Heart left ventricle (tissue), 16 donors: ENCODE results near the gene CRISPLD2. TPM values are rescaled to one million over a fixed set of nuclear protein-coding genes. Genes with fewer than 3 reads are reported as not detected.

Experiments
- ATAC-seq, 4 donors: fragments of 200-7000 bp; cut with Tn5 transposase; one replicate each; pipeline ENCODE4 v1.9.1; 2020 to 2022; ENCODE audit warnings: moderate library complexity in 4 of 4, mild to moderate bottlenecking in 3 of 4, moderate number of reproducible peaks in 1 of 4
- DNase-seq, 5 donors: peaks; one replicate each; pipeline ENCODE4 v3.0.0-alpha.2; 2020
- H3K27ac ChIP-seq, 12 donors: fragments of 200-600 bp; sonication (generic) in 4 of 12; one replicate each; pipeline versions ENCODE4 v1.5.0 to v1.8.0; 2016 to 2022; ENCODE audit warnings: mild to moderate bottlenecking in 2 of 12
- H3K27me3 ChIP-seq, 9 donors: fragments of 200-600 bp; sonication (generic) in 2 of 9; one replicate each; pipeline versions ENCODE4 v1.5.1 to v1.8.0; 2016 to 2022; ENCODE audit warnings: mild to moderate bottlenecking in 3 of 9
- H3K36me3 ChIP-seq, 9 donors: fragments of 200-600 bp; sonication (generic) in 2 of 9; one replicate each; pipeline versions ENCODE4 v1.5.0 to v1.8.0; 2018 to 2022; ENCODE audit warnings: mild to moderate bottlenecking in 2 of 9
- H3K4me1 ChIP-seq, 12 donors: fragments of 200-600 bp; sonication (generic) in 4 of 12; one replicate each; pipeline versions ENCODE4 v1.5.0 to v1.8.0; 2016 to 2022; ENCODE audit warnings: mild to moderate bottlenecking in 3 of 12
- H3K4me3 ChIP-seq, 12 donors: fragments of 200-600 bp; sonication (generic) in 4 of 12; one replicate each; pipeline versions ENCODE4 v1.5.0 to v1.8.0; 2017 to 2022; ENCODE audit warnings: mild to moderate bottlenecking in 9 of 12, moderate library complexity in 4 of 12
- H3K9me3 ChIP-seq, 12 donors: fragments of 200-600 bp; sonication (generic) in 4 of 12; one replicate each; pipeline versions ENCODE4 v1.5.0 to v1.8.0; 2016 to 2022; ENCODE audit warnings: mild to moderate bottlenecking in 1 of 12
- CTCF ChIP-seq, 12 donors: fragments of 200-600 bp; sonication (generic) in 4 of 12; IDR thresholded peaks; one replicate each; pipeline versions ENCODE4 v1.5.0 to v1.8.0; 2018 to 2022; ENCODE audit warnings: antibody characterized with exemption in 12 of 12, mild to moderate bottlenecking in 5 of 12
- POLR2A ChIP-seq, 2 donors: fragments of 450-650 bp; IDR thresholded peaks; one replicate each; pipeline ENCODE4 v1.6.1; 2017; ENCODE audit warnings: antibody characterized with exemption in 2 of 2, mild to moderate bottlenecking in 2 of 2, moderate library complexity in 2 of 2
- WGBS, 4 donors: extraction: QIAGEN DNeasy Blood & Tissue Kit in 2 of 4; methylation state at CpG; one replicate each; pipeline versions ENCODE4 v1.1.5 to v1.1.7; 2013 to 2018; 5-methylcytosine and 5-hydroxymethylcytosine counted together
- intact Hi-C, 10 donors: fragments of 100-400 bp; cut with DNase I; formaldehyde crosslinking; loops; one replicate each; pipeline versions ENCODE4 v1.11.1 to v1.14.2; 2022
- polyA plus RNA-seq, 2 donors: library from polyadenylated mRNA; stranded (reverse); fragments of 200-250 nt; gene quantifications; one replicate each; pipeline ENCODE4 v1.2.3, GENCODE V29; 2013
- total RNA-seq, 9 donors: library from RNA; depleted of rRNA in 2 of 9; stranded (reverse); fragments of >200 nt in 2 of 9; fragmentation: NEBNext Ultra II Directional in 3 of 9; extraction: Animal tissue kit (Norgen Biotek cat#: 25700) in 3 of 9; gene quantifications; one replicate each; pipeline versions ENCODE4 v1.1.0 to v1.2.4, GENCODE V29; 2016 to 2023
- donor health status: ischemic (EF 13 %, LVEDD 7.1; RV severe dilation, severe dysfunction).
- donor health status: healthy with polysubstance abuse.
- donor health status: DM: no; HTN: yes; CAD: no.
- donor health status: DM: no; HTN: no; CAD: no.
- donor health status: ischemic (EF 25% LVEDD 6.9; RV normal size, moderate dysfunction).
- donor health status: ischemic (EF 25% LVEDD 5.7; RV mildly dilated, moderate dysfunction).
- donor health status: healthy.
- donor health status: DM: yes; HTN: yes; CAD: no.
- donor health status: ischemic (EF 35%, LVEDD 5.7; RV mildly dilated, moderate dysfunction).
- donor health status: nonischemic (EF 11% LVEDD 7.7; RV severe dilation, severe dysfunction).
- donor health status: DM: yes; HTN: yes; CAD: no.
- donor health status: PGD.
- donor health status: ischemic (EF 29% LVEDD 5.4; RV normal size, mild dysfunction).
- donor health status: nonischemic (EF 23%, LVEDD 6.1; RV moderate dilation, normal function).

The CRISPLD2 gene
- total and polyA plus RNA-seq, 11 donors, result 8.0 to 153 (median 12.9) TPM

DNA sequence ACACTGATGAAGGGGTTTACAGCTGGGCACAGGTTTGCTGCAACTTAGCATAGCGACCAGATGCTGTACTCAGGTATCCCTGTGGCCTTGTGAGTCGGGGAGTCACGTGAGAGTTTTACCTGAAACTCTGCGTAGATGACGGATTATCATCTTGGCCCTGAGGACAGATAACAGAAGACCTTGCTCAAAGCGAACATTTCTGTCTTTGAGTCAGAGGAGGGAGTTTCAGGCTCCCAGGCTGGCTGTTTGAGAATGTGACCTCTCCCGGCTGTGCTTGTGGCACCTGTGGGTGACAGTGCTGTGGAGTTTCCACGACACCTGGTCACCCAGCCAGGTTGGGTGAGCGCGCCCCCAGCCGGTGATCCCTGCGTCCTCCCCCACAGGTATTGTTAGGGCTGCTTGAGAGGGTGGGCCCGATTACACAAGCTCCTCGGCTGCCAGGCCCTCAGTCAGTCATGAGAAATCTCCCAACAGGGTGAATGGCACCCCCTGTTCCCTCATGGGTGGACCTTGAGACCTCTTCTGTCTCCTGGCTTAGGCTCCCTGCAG is 44.4 kb upstream of the CRISPLD2 start:
- no peak overlapping the region for H3K4me3 ChIP-seq
- peak overlapping the region in 1 of 12 donors; percentile 59 for H3K27ac ChIP-seq
- intact Hi-C loops, result no loop called here
- DNase-seq, result no peak
- no peaks in the 10 kb centered on the region for H3K4me1 ChIP-seq
- 90 to 95% (median 94%) methylated on average over 14 of the region's 14 CpGs for WGBS, 4 donors
- no peak for TF ChIP-seq POLR2A (IDR thresholded peaks at IDR 0.05)
- TF ChIP-seq CTCF (IDR thresholded peaks at IDR 0.05), result no peak
- H3K36me3 ChIP-seq, result peaks cover 0 to 98% (median 88%) of the 10 kb centered on the region in 9 donors
- no peak for ATAC-seq
- no peaks in the 10 kb centered on the region for H3K27me3 ChIP-seq
- no peaks in the 10 kb centered on the region for H3K9me3 ChIP-seq

DNA sequence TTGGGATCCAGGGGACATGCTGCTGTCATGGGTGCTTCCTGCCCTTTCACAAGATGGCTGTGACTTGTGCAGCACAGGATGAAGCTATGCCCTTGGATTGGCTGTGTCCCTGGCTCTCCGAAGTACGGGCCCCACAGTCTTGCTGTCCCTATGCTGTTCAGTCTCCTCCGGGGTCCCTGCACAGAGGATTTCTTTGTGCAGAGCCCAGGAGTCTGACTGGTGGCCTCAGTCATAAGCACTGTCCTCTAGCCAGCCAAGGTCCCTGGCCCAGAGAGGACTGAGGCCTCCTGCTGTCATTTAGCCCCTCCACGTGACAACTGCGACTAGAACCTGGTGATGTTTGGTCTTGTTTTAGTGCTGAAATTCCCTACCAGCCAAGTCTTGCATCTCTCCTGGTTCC is 42.4 kb upstream of the CRISPLD2 start:
- Histone ChIP-seq H3K9me3 (no peaks in the 10 kb centered on the region), H3K36me3 (peaks cover 0 to 79% (median 74%) of the 10 kb centered on the region in 9 donors), H3K27ac (no peak overlapping the region), H3K27me3 (no peaks in the 10 kb centered on the region), H3K4me1 (no peaks in the 10 kb centered on the region), H3K4me3 (no peak overlapping the region)
- DNase-seq (no peak), ATAC-seq (no peak)
- 92 to 97% (median 95%) methylated on average over 5 of the region's 5 CpGs for WGBS, 4 donors
- TF ChIP-seq POLR2A (IDR thresholded peaks at IDR 0.05), result no peak
- TF ChIP-seq CTCF (IDR thresholded peaks at IDR 0.05), result no peak
- intact Hi-C loops, result no loop called here

DNA sequence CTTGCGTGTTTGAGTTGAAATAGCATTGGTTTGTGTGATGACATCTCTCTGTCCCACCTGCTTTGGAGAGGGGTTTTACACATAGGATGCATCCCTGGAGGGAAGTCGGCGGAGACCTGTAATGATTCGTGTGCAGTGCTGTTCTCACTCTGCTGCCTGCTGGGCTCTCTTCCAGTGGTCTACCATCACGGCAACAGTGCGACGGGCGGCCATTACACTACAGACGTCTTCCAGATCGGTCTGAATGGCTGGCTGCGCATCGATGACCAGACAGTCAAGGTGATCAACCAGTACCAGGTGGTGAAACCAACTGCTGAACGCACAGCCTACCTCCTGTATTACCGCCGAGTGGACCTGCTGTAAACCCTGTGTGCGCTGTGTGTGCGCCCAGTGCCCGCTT is 41.1 kb upstream of the CRISPLD2 start:
- H3K36me3 ChIP-seq, result peaks cover 0 to 67% (median 62%) of the 10 kb centered on the region in 9 donors
- no peak for ATAC-seq
- H3K9me3 ChIP-seq, result no peaks in the 10 kb centered on the region
- WGBS, 4 donors, result 94 to 98% (median 98%) methylated on average over 16 to 18 of the region's 18 CpGs
- intact Hi-C loops, result no loop called here
- DNase-seq, result no peak
- TF ChIP-seq POLR2A (IDR thresholded peaks at IDR 0.05) (no peak), CTCF (IDR thresholded peaks at IDR 0.05) (no peak)
- no peaks in the 10 kb centered on the region for H3K27me3 ChIP-seq
- no peak overlapping the region for H3K4me3 ChIP-seq
- H3K4me1 ChIP-seq, result no peaks in the 10 kb centered on the region
- H3K27ac ChIP-seq, result no peak overlapping the region

GRCh38 chr16:84780063-84780462 is 39.7 kb upstream of the CRISPLD2 start:
- no peaks in the 10 kb centered on the region for H3K27me3 ChIP-seq
- no peak overlapping the region for H3K27ac ChIP-seq
- intact Hi-C loops, result no loop called here
- no peaks in the 10 kb centered on the region for H3K4me1 ChIP-seq
- no peaks in the 10 kb centered on the region for H3K9me3 ChIP-seq
- WGBS, 4 donors, result 93 to 98% (median 97%) methylated on average over 11 of the region's 11 CpGs
- no peak overlapping the region for H3K4me3 ChIP-seq
- DNase-seq (no peak), ATAC-seq (no peak)
- no peak for TF ChIP-seq POLR2A (IDR thresholded peaks at IDR 0.05)
- TF ChIP-seq CTCF (IDR thresholded peaks at IDR 0.05), result no peak
- peaks cover 0 to 53% (median 48%) of the 10 kb centered on the region in 9 donors for H3K36me3 ChIP-seq
